ENCODE measurements around the gene ENG.
A peak's percentile ranks its signal among the peaks of the same experiment; 100 is the strongest.

Gene ENG

DNA sequence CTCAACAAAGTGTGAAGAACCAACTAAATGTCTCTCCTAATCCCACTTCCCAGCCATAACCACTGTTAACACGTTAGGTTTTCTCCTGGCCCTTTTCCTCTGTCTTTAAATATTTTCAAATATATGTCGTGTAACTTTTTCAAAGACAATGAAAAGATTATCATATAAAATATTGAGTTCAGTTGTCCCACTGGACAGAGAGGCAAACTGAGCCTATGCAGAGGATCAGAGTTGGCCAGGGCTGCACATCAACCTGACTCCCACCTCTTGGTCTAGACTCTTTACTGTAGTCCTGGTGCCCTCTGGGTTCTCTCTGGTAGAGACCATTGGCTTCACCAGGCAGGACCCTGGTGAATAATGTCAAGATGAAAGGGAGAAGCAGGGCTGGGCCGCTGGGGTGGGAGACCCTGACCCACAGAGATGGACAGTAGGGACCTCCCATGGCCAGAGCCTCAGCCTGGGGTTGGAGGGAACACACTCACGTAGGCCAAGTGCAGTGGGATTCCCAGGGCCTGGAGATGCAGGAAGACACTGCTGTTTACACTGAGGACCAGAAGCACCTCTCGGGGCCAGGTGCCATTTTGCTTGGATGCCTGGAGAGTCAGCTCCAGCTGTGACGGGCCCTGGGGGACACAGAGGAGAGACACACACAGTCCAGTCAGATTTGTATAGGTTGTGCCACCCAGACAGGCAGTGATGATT lies 25.1 kb downstream of the ENG start:
- DNase-seq (ENCODE audit: extremely low spot score) = no peak
- no peak for TF ChIP-seq CTCF (IDR thresholded peaks at IDR 0.05; ENCODE audit: control extremely low read depth, extremely low read depth, low read depth, missing control alignments)
- ChIA-PET CTCF (interaction anchor here (1.3 kb wide), 1 partner anchor 9 kb away, joined by 3 read pairs; no protein-coding TSS in a partner anchor), POLR2A (no interaction called here)

DNA sequence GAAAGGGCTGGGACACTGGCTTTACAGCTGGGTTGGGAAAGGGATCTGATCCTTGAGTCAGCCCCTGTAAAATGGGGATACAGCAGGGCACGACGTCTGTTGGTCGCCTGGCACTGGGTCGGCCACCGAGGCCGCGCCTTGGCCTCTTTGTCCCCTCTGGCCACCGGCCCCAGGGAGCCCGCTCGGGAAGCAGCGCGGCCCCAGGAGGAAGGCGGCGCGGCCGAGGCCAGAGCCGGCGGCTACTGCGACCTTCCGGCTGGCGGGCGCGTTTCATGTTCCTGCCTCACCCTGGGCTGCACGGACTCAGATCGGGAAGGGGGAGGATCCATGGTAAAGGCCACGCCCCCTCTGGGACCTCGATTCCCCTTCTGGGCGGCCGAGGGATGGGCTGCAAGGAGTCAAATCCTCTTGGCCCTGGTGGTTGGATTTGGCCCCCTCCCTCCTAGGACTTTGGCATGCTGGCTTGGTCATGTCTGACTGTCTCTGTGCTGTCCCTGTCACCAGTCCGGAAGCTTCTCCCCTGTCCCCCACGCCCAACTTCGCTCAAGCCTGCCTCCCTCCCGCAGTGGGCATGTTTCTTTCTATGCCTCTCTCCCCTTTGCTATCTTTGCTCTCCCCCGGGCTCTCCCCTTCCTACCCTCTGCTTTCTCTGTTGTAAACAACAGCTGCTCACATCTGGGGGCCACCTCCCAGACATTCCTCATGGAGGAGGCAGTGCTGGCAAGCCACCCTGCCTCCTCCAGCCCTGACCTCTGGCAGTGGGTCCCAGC lies 26.0 kb downstream of the ENG start:
- TF ChIP-seq CTCF (IDR thresholded peaks at IDR 0.05; ENCODE audit: control extremely low read depth, extremely low read depth, low read depth, missing control alignments) = no peak
- no peak for DNase-seq (ENCODE audit: extremely low spot score)
- ChIA-PET POLR2A (no interaction called here), CTCF (interaction anchor here (1.3 kb wide), 1 partner anchor 10 kb away, joined by 3 read pairs; no protein-coding TSS in a partner anchor)

DNA sequence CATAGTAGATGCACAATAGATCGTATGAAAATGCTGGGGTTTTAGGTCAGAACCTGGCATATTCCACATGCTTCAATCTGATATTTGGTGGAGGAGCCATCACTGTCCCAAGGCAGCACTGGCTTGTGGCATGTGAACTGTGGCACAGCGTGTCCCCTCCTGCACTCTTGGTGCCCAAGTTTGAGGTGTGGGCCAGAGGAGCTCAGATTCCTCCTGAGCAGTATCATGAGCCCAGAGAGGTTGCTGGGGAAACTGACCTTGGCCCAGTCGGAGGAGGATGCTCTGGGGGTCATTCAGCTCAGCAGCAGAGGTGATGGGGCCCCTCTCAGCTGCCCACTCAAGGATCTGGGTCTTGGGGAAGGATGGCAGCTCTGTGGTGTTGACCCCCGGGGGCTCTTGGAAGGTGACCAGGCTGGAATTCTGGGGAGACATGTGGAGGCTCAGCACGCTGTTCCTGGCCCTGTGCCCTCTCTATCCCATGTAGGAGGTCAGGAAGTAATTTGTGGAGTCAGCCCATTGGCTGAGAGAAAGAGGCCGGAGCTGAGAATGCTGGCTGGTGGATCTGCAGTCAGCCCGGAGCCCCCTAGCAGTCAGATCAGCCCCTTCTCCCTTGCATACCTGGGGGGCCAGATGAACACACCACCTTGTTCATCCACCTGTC lies 28.1 kb downstream of the ENG start:
- POLR2A ChIA-PET = no interaction called here
- TF ChIP-seq CTCF (IDR thresholded peaks at IDR 0.05; ENCODE audit: control extremely low read depth, extremely low read depth, low read depth, missing control alignments) = no peak
- no peak for DNase-seq (ENCODE audit: extremely low spot score)
- CTCF ChIA-PET = interaction anchor here (1.0 kb wide), 1 partner anchor 36 kb away, joined by 3 read pairs; no protein-coding TSS in a partner anchor

DNA sequence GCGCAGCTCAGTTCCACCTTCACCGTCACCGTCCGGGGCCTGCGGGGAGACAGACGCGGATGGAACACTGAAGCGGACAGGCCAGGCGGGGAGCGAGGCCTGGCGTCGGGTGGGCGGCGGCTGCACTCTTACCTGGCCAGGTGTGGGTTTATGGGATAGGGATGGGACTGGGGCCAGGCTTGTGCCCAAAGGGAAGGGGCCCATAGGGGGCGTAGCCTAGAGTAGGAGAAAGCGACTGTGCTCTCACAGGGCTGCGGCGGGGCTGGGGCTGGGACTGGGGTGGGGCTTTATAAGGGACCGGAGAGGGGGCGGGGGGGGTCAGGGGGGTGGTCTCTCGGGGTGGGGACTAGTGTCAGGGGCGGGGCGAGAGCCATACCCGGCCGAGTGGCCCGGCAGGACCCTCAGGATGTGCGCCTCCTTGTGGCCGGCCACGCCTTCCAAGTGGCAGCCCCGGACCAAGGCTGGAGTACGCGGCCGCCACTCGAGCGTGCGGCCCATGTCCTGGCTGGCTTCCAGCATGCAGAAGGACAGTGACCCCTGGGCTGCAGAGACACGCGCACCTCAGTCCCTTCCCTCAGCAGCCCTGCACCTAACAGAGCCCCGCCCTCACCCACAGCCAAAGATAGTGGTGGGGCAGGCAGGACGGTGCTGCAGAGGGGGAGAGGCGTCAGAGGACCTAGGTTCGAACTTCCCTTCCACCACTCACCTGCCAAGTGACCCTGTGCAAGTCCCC lies 29.0 kb downstream of the ENG start:
- CTCF ChIA-PET = interaction anchor here (0.9 to 1.3 kb wide), 3 partner anchors 20 to 90 kb away, joined by 3 to 4 read pairs (median 4); partner anchors contain the start of gene TOR2A
- DNase-seq (ENCODE audit: extremely low spot score) = no peak
- POLR2A ChIA-PET = no interaction called here
- TF ChIP-seq CTCF (IDR thresholded peaks at IDR 0.05; ENCODE audit: control extremely low read depth, extremely low read depth, low read depth, missing control alignments) = peak; percentile 19

GRCh38 chr9:127822108-127822507 lies 32.4 kb downstream of the ENG start:
- no peak for DNase-seq (ENCODE audit: extremely low spot score)
- ChIA-PET POLR2A (no interaction called here), CTCF (interaction anchor here (1.4 kb wide), 1 partner anchor 30 kb away, joined by 3 read pairs; no protein-coding TSS in a partner anchor)
- no peak for TF ChIP-seq CTCF (IDR thresholded peaks at IDR 0.05; ENCODE audit: control extremely low read depth, extremely low read depth, low read depth, missing control alignments)
